Bone marrow (tissue), 2 donors: ENCODE results near the gene GRM5.

Experiments used
- DNase-seq, 2 donors: peaks; one replicate each; lab custom pipeline; 2025; lab: John Stamatoyannopoulos, UW

GRM5 gene

DNA sequence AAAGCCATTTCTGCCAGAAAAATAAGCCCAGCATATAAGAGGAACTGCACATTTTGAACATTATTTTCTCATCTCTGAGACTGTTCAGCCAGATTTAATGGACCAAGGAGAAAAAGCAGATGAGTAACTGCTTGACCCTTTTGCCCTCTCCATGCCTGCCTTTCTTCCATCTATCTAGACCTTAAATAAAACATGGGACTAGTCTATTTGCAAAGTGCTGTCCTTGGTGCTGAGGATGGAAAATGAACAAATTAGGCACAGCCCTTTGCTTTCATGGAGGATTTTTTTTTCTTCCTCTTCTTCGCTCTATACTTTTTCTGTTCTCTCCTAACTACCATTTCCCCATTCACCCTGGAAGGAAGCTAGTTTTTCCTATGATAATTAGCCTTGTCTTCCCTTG is 361.3 kb downstream of the GRM5 start:
- no peak for DNase-seq

DNA sequence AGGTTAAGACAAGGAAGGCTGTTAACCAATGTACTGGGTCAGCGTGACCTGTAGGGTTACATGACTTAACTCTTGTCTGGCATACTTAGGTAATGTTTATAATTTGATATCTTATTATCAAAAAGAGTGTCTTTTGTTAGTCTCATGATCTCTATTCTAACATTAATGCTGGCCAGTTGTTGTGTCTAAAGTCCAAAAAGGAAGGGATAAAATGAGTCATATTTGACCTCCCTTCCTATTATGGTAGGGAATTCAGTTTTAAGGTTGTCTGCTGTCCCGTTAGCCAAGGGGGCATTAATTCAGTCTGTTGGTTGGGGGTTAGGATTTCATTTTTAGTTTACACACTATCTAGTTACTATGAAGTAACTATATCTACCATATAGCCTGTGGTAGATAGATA is 364.0 kb downstream of the GRM5 start:
- DNase-seq: no peak

DNA sequence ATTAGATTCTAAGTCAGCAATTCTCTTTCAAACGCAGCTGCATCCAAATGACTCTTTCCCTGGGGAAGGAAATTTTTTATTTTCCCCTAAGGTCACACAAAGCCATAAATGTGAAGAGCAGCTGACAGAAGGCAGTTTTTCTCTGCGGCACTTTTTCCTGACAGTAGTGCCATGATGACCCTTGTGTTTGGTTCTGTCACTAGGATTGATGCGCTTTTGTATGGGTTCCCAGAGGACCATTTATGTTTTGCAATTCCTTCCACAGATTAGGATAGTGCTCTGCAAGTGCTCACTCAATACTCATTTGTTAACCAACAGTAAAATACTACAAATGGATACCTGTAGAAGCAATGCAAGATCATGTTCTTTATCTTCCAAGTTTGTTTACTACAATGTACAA is 368.6 kb downstream of the GRM5 start:
- DNase-seq: no peak

DNA sequence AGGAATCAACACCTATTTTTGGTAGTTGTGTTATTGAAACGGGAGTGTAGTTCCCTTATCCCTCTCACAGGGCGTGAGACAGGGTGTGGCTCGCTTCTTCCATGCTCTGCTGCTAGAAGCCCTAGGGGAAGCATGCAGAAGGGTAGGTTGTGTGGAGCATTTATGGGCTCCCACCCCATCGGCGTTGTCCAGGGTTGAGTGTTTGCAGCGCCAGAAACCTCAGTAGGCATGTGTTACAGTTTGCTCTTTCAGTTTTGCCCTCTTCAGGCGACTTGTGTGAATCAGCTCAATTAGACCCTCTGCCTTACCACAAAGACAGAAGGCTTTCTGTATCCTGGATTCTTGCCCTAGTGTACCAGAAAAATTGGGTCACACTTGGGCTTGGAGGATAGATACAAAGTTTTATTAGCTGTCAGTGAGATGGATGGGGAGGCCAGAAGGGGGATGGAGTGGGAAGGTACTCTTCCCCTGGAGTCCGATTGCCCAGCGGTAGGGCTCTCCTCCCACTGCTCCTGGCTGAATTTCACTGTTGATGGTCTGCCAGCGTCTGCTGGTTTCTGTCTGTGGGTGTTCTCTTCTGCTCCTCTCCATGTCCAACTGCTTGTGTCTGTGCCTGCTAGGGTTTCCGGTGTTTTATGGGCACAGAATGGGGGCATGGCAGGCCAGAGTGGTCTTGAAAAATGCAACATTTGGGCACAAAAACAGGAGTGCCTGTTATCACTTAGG is 369.9 kb downstream of the GRM5 start:
- DNase-seq: no peak

DNA sequence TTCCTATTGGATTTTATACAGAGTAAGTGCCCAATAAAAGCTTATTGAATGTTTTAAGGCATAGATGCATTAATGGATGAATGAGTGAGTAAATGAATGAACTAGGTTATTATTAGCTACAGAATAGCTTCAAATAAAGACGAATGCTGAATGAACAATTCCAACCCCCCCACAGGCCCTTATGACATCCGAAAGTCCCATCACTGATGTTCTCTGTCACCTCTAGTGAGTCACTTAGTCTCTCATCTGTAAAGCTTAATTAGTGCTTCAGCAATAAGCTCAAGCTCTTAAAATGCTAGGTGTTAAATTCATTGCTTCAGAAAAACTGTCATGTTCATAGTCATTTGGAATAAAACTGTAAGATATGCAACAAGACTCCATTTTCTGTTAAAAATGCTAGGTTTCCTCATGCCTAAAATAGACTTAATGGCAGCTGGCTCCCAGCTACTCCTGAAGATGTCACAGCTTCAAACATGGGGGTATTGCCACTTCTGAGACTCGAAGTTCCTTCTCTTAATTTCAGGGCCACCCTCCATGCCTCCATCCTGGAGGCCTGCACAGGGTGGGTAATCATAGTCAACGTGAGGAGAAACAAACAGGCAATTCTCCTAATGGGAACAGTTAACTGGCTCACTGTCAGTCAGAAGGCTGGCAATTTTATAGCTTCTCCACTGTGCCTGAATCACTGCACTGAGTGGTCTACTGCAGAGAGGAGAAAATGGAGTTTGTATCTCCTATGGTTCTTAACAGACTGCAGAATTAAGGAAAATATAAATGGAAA is 373.3 kb downstream of the GRM5 start:
- no peak for DNase-seq

DNA sequence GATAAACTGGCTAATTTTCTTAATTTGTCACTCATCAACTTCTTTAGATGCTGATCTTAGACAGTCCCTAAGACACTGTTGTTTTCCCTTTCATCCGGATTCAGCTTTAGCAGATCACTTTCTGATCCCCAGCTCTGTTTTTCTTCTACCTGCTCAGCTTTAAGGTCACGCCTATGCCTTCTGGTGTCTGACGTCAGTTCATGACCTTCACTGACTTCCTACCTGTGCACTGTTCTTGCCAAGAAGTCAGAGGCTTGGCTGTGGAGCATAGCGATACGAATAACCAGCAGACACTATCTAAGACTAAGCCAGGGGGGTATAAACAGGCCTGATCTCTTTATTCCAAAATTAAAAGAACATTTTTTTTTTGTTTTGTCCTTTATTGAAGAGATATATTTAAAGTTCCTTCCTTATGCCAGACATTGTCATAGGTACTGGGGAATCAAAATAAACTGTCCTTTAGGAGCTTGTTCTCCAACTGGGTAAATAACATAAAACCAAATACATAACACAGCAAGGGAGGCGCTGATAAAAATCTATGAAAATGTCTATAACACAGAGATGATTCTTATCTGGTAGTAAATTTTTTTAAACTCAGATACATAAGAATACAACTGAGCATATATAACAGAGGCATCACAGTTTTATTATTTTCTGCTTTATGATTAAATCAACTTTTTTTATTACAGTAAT is 376.1 kb downstream of the GRM5 start:
- no peak for DNase-seq

DNA sequence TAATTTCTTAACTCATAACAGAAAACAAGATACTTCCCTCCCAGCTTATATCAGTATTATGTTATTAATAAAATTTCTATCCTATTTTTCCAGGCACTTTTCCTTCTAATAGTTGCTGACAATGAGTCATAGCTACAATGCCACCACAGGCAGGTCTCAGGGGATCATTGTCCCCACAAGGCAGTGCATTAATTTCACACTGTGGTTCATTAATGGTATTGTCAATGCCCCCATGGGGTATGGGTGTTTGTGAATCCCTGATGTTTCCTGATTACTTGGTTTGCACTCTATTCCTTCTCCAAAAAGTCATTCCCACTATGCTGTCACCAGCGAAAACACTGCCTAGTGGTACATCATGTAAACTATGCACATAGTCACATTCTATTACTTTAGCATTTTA is 382.8 kb downstream of the GRM5 start:
- DNase-seq: no peak

DNA sequence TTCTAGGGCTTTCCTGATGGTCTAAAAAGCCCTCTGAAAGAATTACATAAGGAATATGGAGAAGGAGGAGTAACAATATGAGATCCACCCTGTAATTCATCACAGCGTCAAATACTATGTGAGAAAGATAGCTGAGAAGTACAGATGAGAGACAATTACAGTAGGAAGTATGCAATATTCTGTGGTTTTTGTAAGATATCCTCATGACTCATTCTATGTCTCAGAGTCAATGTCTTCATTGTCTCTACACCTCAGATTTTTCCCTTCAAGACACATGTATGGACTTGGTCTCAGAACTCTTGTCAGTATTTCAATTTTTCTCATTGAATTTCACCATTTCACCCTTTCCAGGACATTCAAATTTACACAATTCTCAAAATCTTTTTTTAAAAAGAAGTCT is 385.0 kb downstream of the GRM5 start:
- DNase-seq: no peak

DNA sequence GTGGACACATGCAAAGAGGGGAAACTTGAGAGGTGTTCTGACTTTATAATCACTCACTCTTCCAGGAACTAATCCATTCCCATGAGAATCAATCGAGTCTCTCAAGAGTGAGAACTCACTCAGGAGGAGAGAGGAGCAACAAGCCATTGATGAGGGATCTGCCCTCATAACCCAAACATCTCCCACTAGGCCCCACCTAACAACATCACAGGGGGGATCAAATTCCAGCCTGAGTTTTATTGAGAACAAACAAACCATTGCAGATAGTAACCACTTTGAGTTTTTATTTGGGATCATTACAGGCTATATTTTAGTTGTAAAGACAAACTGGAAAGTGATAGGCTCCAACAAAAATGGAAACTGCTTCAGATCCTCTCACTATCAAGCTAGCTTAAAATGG is 399.4 kb downstream of the GRM5 start:
- no peak for DNase-seq

DNA sequence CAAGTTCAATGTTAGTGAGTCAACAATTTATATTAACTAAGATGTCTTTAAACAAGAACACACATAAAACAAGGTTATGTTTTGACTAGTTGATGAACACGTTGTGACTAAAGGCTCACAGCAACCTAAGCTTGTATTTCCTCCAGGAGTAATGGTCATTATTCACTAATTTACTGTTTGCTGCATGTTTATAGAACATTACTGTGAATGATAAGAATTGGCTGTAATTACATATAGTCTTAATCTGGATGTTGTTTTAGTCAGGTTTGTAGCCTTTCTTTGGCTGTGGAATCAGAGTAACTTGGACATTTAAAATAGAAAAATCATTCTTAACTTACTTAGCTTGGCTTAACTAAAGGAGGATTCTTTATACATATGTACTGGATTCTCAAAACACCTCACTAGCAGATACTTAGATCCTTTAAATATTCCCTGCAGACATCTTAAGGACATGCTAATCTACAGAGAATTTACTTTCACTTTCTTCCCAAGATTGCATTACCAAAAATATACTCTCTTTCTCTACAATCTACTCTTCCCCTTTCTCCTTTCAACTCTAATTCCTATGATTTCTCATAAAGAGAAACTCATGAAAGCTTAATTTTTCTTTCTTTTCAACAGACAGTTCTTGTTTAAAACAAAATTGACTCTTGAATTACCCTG is 408.6 kb downstream of the GRM5 start:
- DNase-seq: no peak

DNA sequence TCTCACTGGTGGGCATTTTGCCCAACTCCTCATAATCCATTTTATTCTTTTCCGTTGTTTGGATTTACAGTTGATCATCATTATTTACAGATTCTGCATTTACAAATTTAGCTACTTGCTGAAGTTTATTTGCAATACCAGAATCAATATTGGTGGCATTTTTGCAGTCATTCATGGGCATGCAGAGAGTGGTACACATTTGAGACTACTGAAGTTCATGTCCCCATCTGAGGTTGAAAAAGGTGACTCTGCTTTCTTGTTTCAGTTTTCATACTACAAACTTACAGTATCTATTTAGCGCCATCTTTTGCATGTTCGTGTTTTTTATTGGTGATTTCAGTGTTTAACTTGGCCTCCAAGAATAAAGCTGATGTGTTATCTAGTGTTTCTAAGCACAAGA is 409.5 kb downstream of the GRM5 start:
- DNase-seq: no peak

DNA sequence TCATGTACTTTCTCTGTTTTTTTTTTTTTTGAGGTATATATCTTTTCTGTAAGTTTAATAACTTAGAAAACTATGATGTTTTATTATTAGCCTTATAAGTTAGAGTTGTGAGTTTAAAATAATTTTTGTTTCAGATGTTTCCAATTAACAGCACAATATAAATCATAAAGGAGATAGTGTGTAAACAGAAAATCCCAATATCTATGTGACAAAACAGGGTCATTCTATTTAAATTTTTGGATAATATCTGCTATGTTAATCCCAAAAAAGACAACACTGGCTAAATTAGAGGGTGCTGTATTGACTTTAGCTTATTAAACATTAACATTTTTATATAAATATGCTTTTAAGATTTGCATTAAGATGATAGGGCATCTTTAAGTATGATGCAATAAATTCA is 410.1 kb downstream of the GRM5 start:
- no peak for DNase-seq

DNA sequence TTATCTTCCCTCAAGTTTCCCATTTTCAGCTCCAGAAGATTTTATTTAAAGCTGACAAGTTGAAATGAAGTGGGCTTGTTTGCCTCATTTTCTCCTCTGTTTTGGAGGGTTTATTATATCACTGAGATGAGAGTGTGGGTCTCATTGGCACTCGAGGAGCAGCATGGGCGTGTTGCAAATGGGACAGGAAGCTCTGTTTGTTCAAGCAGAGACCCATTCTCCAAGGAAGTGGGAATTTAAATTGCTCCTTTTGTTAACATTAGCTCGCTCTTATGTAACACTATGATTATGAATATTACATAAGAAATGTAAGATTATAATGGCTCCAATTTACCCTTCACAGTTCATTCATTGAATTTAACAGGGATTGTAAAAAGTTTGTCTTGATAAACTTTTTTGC is 410.6 kb downstream of the GRM5 start:
- DNase-seq: no peak

DNA sequence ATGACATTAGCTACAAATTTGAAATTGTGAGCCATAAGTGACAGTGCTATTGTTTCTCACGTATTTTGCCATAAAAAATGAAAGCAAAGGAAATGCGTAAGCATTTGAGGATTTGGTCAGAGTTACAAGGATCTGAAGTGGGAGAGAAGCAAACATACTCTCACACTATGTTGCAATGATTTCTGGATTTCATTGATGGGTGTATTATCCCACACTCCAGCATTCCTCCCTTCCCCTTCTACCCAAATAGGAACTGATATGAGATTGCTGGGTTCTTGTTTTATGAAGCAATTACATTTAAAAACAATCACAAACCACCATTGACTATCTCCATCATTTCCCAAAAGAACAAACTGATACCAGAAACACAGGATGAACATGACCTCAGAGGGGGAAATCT is 414.2 kb downstream of the GRM5 start:
- DNase-seq: no peak

DNA sequence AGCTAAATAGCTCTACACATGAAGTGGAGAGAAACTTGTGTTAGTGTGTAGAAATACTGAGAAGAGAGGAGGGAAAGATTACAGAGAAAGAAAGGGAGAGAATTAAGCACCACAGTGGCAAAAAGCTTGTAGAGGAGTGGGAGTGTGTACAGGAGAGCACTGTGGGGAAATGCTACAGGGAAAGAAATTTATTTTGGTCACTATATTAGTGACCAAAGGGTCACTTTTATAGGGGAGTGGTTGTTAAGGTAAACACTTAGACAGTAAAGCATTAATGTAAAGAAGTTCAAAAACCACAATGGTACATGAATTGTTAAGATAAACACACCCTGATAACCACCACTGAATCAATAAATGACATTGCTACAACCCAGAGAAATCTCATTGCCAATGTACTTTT is 421.1 kb downstream of the GRM5 start:
- DNase-seq: no peak

DNA sequence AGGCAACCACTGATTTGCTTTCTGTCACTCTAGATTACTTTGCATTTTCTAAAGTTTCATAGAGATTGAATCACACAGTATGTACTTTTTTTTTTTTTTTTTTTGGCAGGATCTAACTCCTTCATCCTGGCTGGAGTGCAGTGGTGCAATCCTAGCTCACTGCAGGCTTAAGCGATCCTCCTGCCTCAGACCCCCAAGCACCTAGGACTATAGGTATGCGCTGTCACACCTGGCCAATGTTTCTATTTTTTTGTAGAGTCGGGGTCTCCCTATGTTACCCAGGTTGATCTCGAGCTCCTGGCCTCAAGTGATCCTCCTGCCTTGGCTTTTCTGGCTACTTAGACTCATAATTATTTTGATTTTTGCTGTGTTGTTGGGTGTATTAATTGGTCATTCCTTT is 433.6 kb downstream of the GRM5 start:
- DNase-seq: no peak

DNA sequence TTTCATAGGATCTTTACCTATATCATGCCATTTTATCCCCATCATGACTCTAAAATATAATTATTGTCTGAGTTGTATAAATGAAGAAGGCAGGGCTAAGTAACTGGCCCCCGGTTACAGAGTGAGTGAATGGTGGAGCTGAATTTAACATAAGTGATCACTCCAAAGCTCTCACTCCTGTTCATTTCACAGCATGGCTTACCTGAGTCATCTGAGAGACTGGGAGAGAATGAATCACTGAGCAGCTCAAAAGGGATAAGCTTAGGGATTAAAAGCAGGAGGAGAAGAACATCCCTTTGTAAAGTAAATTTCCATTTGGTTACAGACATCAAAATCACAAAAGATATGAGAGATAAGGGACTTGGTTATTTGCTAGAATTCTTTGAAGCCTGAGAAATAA is 434.3 kb downstream of the GRM5 start:
- DNase-seq: no peak

DNA sequence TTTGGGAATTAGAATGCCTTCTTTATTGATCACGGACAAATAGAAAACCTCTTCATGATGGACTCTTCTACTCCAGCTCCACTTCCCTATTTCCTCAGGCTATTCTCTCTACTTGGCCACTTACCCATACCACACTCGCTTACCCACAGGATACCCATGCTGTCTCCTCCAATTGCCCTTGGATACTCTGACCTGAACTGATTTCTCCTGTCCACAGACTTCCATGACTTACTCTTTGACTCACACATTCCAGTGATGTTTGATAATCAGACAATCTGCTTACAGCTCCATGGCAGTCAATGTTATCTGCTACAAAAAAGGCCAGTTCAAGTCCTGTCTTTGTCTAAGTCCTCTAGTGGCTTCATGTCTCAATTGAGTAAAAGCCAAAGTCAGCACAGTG is 436.3 kb downstream of the GRM5 start:
- no peak for DNase-seq

DNA sequence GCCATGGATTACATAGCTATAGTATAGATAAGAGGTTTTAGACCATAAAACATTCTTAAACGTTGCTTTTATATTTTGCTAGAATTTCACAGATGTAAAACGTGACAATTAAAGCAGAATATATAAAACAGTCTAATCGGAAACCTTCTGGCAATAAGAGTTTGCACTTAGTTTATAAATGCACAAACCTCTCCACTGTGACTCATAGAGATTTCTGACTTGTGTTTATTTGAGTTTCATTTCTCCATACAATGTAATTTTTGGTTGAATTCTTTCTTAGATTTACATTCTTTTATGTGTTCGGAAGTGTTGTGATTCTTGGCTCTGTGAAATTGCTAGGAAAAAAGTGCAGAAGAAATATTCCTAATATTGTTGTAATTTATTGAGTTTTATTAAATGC is 439.6 kb downstream of the GRM5 start:
- no peak for DNase-seq

DNA sequence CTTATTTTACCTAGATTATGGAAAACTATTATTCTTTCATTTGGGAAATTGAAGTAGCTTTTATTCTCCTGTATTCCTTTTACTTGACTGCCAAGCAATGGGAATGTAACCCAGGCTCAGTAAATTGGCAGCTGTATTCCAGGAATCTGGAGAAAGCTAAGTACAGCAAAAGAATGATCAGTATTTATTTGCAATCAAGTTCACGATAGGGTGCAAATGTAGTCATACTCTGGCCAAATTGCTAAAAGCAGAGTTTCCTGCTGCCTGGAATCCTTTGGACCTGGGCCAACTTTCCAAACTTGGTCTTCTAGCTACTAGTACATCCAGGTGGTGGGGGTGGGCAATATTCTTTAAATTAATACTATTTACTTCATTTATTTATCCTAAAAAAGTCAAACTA is 442.3 kb downstream of the GRM5 start:
- no peak for DNase-seq

DNA sequence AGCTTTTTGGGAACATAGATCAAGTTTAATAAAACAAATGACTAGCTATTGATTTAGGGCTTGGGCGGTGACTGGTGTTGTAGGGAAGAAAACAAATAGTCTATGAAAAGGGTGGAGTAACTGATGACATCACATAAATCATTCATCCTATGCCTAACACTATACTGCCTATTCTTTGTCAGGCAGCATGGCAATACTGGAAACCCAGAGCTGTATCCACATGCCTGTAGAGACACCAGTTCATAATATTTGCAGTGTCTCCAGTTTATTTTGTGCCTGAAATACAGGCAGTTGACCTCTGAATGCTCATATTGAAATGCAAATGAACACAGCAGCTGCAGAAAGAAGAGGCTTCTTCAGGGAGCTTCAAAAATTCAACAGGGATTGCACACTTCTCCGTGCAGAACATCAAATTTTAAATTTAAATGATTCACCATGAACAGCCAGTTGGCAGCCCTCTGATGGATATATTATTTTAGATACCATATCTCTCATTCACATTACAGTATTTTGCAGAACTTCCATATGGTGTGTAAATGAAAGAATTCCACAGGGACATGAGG is 445.1 kb downstream of the GRM5 start:
- no peak for DNase-seq

DNA sequence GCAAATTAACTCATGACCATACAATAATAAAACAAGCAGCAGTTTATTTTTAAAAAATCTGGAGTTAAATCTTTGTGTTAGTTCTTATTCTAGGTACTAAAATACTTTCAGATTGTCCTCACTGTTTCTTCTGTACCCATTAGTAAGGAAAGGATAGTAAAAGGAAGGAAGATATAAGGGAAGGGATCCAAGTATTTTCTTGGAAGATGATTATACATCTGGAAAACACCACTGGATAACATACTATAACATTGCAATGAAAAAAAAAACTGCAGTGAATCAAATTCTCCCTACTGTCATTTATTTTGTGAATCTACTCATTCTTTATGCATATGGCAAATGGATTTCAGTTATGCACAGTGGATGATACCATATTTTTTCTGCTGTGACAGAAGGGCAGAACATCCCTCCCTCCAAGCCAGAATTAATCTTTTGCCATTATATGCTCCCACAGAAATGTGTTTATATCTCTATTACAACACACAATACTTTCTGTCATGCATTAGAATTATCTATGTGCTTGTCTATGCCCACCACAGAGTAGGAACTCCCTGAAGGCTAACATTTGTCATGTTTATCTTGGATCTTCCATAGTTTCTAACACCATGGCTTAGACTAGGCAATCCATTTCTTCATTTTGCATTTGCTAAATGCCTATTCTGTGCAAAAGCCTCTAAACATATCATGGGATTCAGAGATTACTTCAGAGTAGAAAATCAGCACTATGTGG is 446.0 kb downstream of the GRM5 start:
- DNase-seq: no peak
